Pancreas (tissue), 10 donors: Measurements from ENCODE around the gene FUZ. TPM values are rescaled to one million over a fixed set of nuclear protein-coding genes. Genes with fewer than 3 reads are reported as not detected.

Experiments used
- ATAC-seq, 4 donors: fragments of 200-7000 bp; cut with Tn5 transposase; one replicate each; pipeline versions ENCODE4 v1.8.0 to v1.9.1; 2020; ENCODE audit warnings: mild to moderate bottlenecking in 4 of 4, moderate library complexity in 4 of 4
- DNase-seq, 6 donors: peaks; one replicate each; pipeline ENCODE4 v3.0.0-alpha.2; 2020
- FAIRE-seq: peaks from 2 replicates; lab custom pipeline; 2012; peaks lifted over from hg19 to GRCh38; lab: Jason Lieb, UNC
- H3K27ac ChIP-seq, 4 donors: fragments of 200-600 bp; sonication (generic); 1 replicate in 3 of 4; 2 replicates in 1 of 4; pipeline versions ENCODE4 v1.5.0 to v1.8.0; 2020
- H3K27me3 ChIP-seq, 4 donors: fragments of 200-600 bp; one replicate each; pipeline ENCODE4 v1.8.0; 2021
- H3K36me3 ChIP-seq, 3 donors: fragments of 200-600 bp; sonication (generic) in 1 of 3; one replicate each; pipeline versions ENCODE4 v1.5.0 to v1.8.0; 2020 to 2021
- H3K4me1 ChIP-seq, 3 donors: fragments of 200-600 bp; one replicate each; pipeline ENCODE4 v1.8.0; 2021
- H3K4me3 ChIP-seq, 4 donors: fragments of 200-600 bp; sonication (generic) in 2 of 4; one replicate each; pipeline versions ENCODE4 v1.5.0 to v1.8.0; 2020 to 2021
- H3K9me3 ChIP-seq, 4 donors: fragments of 200-600 bp; one replicate each; pipeline ENCODE4 v1.8.0; 2021
- CTCF ChIP-seq, 4 donors: fragments of 200-600 bp; sonication (generic) in 3 of 4; IDR thresholded peaks; one replicate each; pipeline versions ENCODE4 v1.5.0 to v1.8.0; 2021; ENCODE audit warnings: antibody characterized with exemption in 4 of 4
- WGBS, 2 donors: extraction: QIAGEN DNeasy Blood & Tissue Kit; methylation state at CpG; one replicate each; pipeline ENCODE4 v1.1.7; 2013; 5-methylcytosine and 5-hydroxymethylcytosine counted together
- intact Hi-C, 3 donors: fragments of 100-400 bp; cut with DNase I; formaldehyde crosslinking; loops; one replicate each; pipeline versions ENCODE4 v1.11.1 to v1.14.2; 2022
- polyA plus RNA-seq, 2 donors: library from polyadenylated mRNA; stranded (reverse); fragments of 200-250 nt; gene quantifications; one replicate each; pipeline ENCODE4 v1.2.3, GENCODE V29; 2013
- total RNA-seq, 6 donors: library from RNA; stranded (reverse); fragmentation: NEBNext Ultra II Directional in 4 of 6; extraction: Animal tissue kit (Norgen Biotek cat#: 25700) in 4 of 6; gene quantifications; one replicate each; pipeline versions ENCODE4 v1.2.1 to v1.2.4, GENCODE V29; 2021 to 2023
- donor health status: healthy with polysubstance abuse.
- donor health status: DM: no; HTN: no; CAD: no; lungs with moderate emphysema.
- donor health status: DM: no; HTN: no; CAD: no.
- donor health status: control.
- donor health status: control.
- donor health status: Bipolar disorder and iron deficiency.
- donor health status: DM: yes; HTN: yes; CAD: no.
- donor health status: DM: no; HTN: no; CAD: no.
- donor health status: DM: no; HTN: no; CAD: no.
- donor health status: DM: yes; HTN: yes; CAD: no.

FUZ gene
- total and polyA plus RNA-seq, 8 donors, result 8.8 to 30.3 (median 15.6) TPM

GRCh38 chr19:49847731-49848696 is 34.9 kb upstream of the FUZ start:
- H3K4me1 ChIP-seq, result peaks cover 0 to 9% (median 0%) of the 10 kb centered on the region in 3 donors
- H3K9me3 ChIP-seq, result no peaks in the 10 kb centered on the region
- H3K4me3 ChIP-seq, result no peak overlapping the region
- DNase-seq (no peak), FAIRE-seq (no peak), ATAC-seq (no peak)
- intact Hi-C loops, result no loop called here
- no peaks in the 10 kb centered on the region for H3K36me3 ChIP-seq
- TF ChIP-seq CTCF (IDR thresholded peaks at IDR 0.05), result no peak
- 94% methylated on average over 10 of the region's 10 CpGs for WGBS, 2 donors
- no peaks in the 10 kb centered on the region for H3K27me3 ChIP-seq
- no peak overlapping the region for H3K27ac ChIP-seq

DNA sequence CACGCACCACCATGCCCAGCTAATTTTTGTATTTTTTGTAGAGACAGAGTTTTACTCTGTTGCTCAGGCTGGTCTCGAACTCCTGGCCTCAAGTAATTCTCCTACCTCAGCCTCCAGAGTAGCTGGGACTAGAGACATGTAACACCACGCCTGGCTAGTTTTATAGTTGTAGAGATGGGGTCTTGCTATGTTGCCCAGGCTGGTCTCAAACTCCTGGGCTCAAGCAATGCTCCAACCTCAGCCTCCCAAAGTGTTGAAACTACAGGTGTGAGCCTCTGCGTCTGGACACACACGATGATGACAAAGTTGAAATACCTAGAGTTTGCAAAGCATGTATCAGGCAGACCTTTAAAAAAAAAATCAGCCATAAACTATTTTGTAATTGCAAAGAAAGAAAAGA is 33.3 kb upstream of the FUZ start:
- no peak for TF ChIP-seq CTCF (IDR thresholded peaks at IDR 0.05)
- intact Hi-C loops, result no loop called here
- peaks cover 0 to 6% (median 0%) of the 10 kb centered on the region in 3 donors for H3K4me1 ChIP-seq
- no peaks in the 10 kb centered on the region for H3K9me3 ChIP-seq
- no peak for ATAC-seq
- no peaks in the 10 kb centered on the region for H3K27me3 ChIP-seq
- no peak overlapping the region for H3K4me3 ChIP-seq
- H3K27ac ChIP-seq, result no peak overlapping the region
- FAIRE-seq, result no peak
- WGBS, 2 donors, result 67 to 84% methylated on average over 5 of the region's 5 CpGs
- no peak for DNase-seq
- H3K36me3 ChIP-seq, result no peaks in the 10 kb centered on the region

- ATAC-seq (no peak), FAIRE-seq (no peak), DNase-seq (no peak)
- Histone ChIP-seq H3K9me3 (no peaks in the 10 kb centered on the region), H3K36me3 (peaks cover 0 to 7% (median 0%) of the 10 kb centered on the region in 3 donors), H3K4me1 (peaks cover 0 to 6% (median 0%) of the 10 kb centered on the region in 3 donors), H3K27ac (no peak overlapping the region), H3K27me3 (no peaks in the 10 kb centered on the region), H3K4me3 (no peak overlapping the region)
- intact Hi-C loops, result no loop called here
- 40 to 48% methylated on average over 3 of the region's 3 CpGs for WGBS, 2 donors
- TF ChIP-seq CTCF (IDR thresholded peaks at IDR 0.05), result no peak
These were observed 32.3 kb upstream of the FUZ start for GRCh38 chr19:49845414-49845813.

DNA sequence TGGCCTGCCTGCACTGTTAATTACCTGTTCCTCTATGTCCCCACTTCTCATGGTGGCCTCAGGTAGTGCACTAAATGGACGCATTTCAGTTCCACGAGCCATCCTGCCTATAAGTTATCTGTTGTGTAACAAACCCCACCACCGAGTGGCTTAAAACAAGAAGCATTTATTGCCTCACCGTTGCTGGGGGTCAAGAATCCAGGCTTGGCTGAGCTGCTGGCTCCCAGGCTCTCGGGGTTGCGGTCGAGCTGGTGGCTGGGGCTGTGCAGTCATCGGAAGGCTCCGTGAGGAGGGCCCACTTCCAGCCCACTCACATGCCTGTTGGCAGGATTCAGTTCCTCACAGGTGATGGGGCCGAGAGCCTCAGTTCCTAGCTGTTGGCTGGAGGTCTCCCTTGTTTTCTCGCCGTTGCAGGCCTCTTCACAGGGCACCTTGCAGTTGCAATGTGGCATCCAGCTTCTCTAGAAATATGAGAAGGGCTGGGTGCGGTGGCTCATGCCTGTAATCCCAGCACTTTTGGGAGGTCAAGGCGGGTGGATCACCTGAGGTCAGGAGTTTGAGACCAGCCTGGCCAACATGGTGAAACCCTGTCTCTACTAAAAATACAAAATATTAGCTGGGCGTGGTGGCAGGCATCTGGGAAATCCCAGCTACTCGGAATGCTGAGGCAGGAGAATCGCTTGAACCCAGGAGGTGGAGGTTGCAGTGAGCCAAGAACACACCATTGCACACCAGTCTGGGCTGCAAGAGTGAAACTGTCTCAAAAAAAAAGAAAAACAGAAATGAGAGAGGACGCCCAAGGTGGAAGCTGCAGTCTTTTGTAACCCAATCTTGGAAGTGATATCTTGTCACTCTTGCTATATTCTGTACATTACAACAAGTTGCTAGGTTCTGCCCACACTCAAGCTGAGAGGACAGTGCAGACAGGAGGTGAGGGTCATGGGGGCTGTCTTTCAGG is 31.3 kb upstream of the FUZ start:
- TF ChIP-seq CTCF (IDR thresholded peaks at IDR 0.05), result no peak
- H3K4me1 ChIP-seq, result no peaks in the 10 kb centered on the region
- FAIRE-seq, result no peak

More for the DNA sequence above, 31.3 kb upstream of the FUZ start:
- peaks cover 0 to 13% (median 0%) of the 10 kb centered on the region in 3 donors for H3K36me3 ChIP-seq
- no peaks in the 10 kb centered on the region for H3K27me3 ChIP-seq
- H3K9me3 ChIP-seq, result no peaks in the 10 kb centered on the region
- DNase-seq (no peak), ATAC-seq (no peak)
- intact Hi-C loops, result no loop called here
- H3K27ac ChIP-seq, result no peak overlapping the region
- 87 to 88% methylated on average over 18 of the region's 18 CpGs for WGBS, 2 donors
- H3K4me3 ChIP-seq, result no peak overlapping the region
